Adipocyte (in vitro differentiated cells): Measurements from ENCODE around the gene PLXNB1.

Source experiments
- DNase-seq: peaks from one replicate; pipeline ENCODE4 v3.0.0-alpha.2; 2015; ENCODE audit warnings: low read depth
- H3K27me3 ChIP-seq: replicated peaks from 2 replicates; pipeline ENCODE4 v1.7.0; 2013; ENCODE audit warnings: mild to moderate bottlenecking, low read length, moderate library complexity; ENCODE audit not compliant: control insufficient read depth, insufficient read depth
- H3K36me3 ChIP-seq: 2 replicates; pipeline ENCODE4 v1.7.0; 2013; ENCODE audit warnings: low read length, mild to moderate bottlenecking, moderate library complexity; ENCODE audit not compliant: control insufficient read depth, insufficient read depth, severe bottlenecking
- H3K4me1 ChIP-seq: 2 replicates; pipeline ENCODE4 v1.7.0; 2013; ENCODE audit warnings: mild to moderate bottlenecking, low read length, moderate library complexity; ENCODE audit not compliant: control insufficient read depth, insufficient read depth
- H3K4me3 ChIP-seq: 2 replicates; pipeline ENCODE4 v1.7.0; 2013; ENCODE audit warnings: mild to moderate bottlenecking, low read length, moderate library complexity
- H3K9ac ChIP-seq: 2 replicates; pipeline ENCODE4 v1.7.0; 2013; ENCODE audit warnings: mild to moderate bottlenecking, low read length, moderate library complexity
- H3K9me3 ChIP-seq: 2 replicates; pipeline ENCODE4 v1.7.0; 2013; ENCODE audit warnings: mild to moderate bottlenecking, low read length, moderate library complexity; ENCODE audit not compliant: control insufficient read depth

The PLXNB1 gene

GRCh38 chr3:48371651-48372376, 58.1 kb downstream of the PLXNB1 start, which contains the start of gene FBXW12:
FBXW12 (plus strand) TSS chr3:48372219; CDS start chr3:48372768, 549 bp downstream.
- Histone ChIP-seq H3K9me3 (no peaks in the 10 kb centered on the region), H3K27me3 (peaks cover 11% of the 10 kb centered on the region), H3K9ac (no peak within 1 kb of the TSS), H3K4me1 (no peaks in the 10 kb centered on the region), H3K36me3 (no peaks in the 10 kb centered on the region), H3K4me3 (no peak within 1 kb of the TSS)
- no peak for DNase-seq

GRCh38 chr3:48370333-48370713, 59.6 kb downstream of the PLXNB1 start:
- H3K36me3 ChIP-seq, result no peaks in the 10 kb centered on the region
- no peak overlapping the region for H3K9ac ChIP-seq
- H3K27me3 ChIP-seq, result peaks cover 11% of the 10 kb centered on the region
- no peaks in the 10 kb centered on the region for H3K9me3 ChIP-seq
- no peak for DNase-seq
- no peaks in the 10 kb centered on the region for H3K4me1 ChIP-seq
- H3K4me3 ChIP-seq, result no peak overlapping the region

- no peak for DNase-seq
- Histone ChIP-seq H3K4me3 (no peak overlapping the region), H3K36me3 (no peaks in the 10 kb centered on the region), H3K9ac (no peak overlapping the region), H3K27me3 (peaks cover 11% of the 10 kb centered on the region), H3K4me1 (no peaks in the 10 kb centered on the region), H3K9me3 (peaks cover 5% of the 10 kb centered on the region)
Measured at GRCh38 chr3:48369693-48370332, 60.1 kb downstream of the PLXNB1 start.

- Histone ChIP-seq H3K4me3 (no peak overlapping the region), H3K9me3 (peaks cover 12% of the 10 kb centered on the region), H3K27me3 (no peaks in the 10 kb centered on the region), H3K4me1 (no peaks in the 10 kb centered on the region), H3K9ac (no peak overlapping the region), H3K36me3 (no peaks in the 10 kb centered on the region)
- DNase-seq, result no peak
Measured at GRCh38 chr3:48367201-48367600, 62.7 kb downstream of the PLXNB1 start.

DNA sequence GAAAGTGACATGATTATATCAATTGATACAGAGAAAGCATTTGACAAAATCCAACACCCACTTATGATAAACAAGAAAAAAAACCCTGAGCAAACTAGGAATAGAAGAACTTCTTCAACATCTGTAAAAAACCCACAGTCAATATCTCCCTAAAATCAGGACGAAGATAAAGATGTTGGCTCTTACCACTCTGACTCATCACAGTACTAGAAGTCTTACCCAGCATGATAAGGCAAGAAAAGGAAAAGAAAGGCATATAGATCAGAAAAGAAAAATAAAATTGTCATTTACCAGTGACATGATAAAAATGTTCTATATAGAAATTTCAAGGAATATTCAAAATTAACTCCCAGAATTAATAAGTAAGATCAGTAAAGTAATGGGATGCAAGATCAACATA, 65.0 kb downstream of the PLXNB1 start:
- no peak for DNase-seq
- H3K27me3 ChIP-seq, result no peaks in the 10 kb centered on the region
- no peak overlapping the region for H3K9ac ChIP-seq

GRCh38 chr3:48361928-48362327, 68.0 kb downstream of the PLXNB1 start:
- no peak for DNase-seq
- Histone ChIP-seq H3K4me1 (no peaks in the 10 kb centered on the region), H3K9ac (no peak overlapping the region), H3K36me3 (no peaks in the 10 kb centered on the region), H3K9me3 (peaks cover 35% of the 10 kb centered on the region), H3K4me3 (no peak overlapping the region), H3K27me3 (peaks cover 3% of the 10 kb centered on the region)

More for the DNA sequence above, 65.0 kb downstream of the PLXNB1 start:
- Histone ChIP-seq H3K9me3 (peaks cover 25% of the 10 kb centered on the region), H3K4me3 (no peak overlapping the region), H3K36me3 (no peaks in the 10 kb centered on the region), H3K4me1 (no peaks in the 10 kb centered on the region)

DNA sequence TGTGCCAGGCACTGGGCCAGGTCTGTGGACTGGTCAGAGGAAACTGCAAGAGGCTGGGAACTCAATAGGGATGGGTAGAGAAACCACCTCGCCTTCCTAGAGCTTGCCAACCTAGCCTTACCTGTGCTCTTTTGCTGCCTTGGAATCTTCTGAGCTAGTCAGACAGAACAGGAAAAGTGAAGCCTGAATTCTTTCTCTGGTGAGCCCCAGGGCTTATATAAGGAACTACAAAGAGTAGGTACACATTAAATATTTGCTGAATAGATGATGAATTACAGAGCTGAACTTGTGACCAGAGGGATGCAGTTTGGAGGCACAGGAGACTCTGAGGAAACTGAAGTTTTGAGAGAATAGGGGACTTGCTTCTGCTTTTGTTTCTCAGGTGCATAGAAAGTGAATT, 73.5 kb downstream of the PLXNB1 start:
- H3K36me3 ChIP-seq, result no peaks in the 10 kb centered on the region
- no peak for DNase-seq
- H3K9ac ChIP-seq, result no peak overlapping the region

GRCh38 chr3:48353987-48354386, 75.9 kb downstream of the PLXNB1 start:
- H3K27me3 ChIP-seq, result peaks cover 30% of the 10 kb centered on the region
- H3K9ac ChIP-seq, result no peak overlapping the region
- H3K4me3 ChIP-seq, result no peak overlapping the region
- DNase-seq, result no peak
- peaks cover 18% of the 10 kb centered on the region for H3K9me3 ChIP-seq
- H3K4me1 ChIP-seq, result no peaks in the 10 kb centered on the region
- no peaks in the 10 kb centered on the region for H3K36me3 ChIP-seq

More for the DNA sequence above, 73.5 kb downstream of the PLXNB1 start:
- Histone ChIP-seq H3K9me3 (peaks cover 23% of the 10 kb centered on the region), H3K27me3 (peaks cover 30% of the 10 kb centered on the region), H3K4me3 (no peak overlapping the region), H3K4me1 (no peaks in the 10 kb centered on the region)
